ENCODE measurements around the gene PPIE.
"Not testable (repeated sequence)": the region's sequence is repeated elsewhere in the genome, so short reads cannot be mapped to it uniquely, and the experiment has no call there.

The PPIE gene

GRCh38 chr1:39776886-39777285 is 38.2 kb downstream of the PPIE start:
- no peak for TF ChIP-seq CTCF (conservative IDR thresholded peaks at IDR 0.05; ENCODE audit: low read depth, low read length)
- DNase-seq (ENCODE audit: low read depth): no peak
- H3K4me3 ChIP-seq (ENCODE audit: low read depth, low read length): no peak overlapping the region

GRCh38 chr1:39777306-39777705 is 38.6 kb downstream of the PPIE start:
- TF ChIP-seq CTCF (conservative IDR thresholded peaks at IDR 0.05; ENCODE audit: low read depth, low read length): no peak
- no peak for DNase-seq (ENCODE audit: low read depth)
- no peak overlapping the region for H3K4me3 ChIP-seq (ENCODE audit: low read depth, low read length)

- not testable (repeated sequence) for DNase-seq (ENCODE audit: low read depth); H3K4me3 ChIP-seq (ENCODE audit: low read depth, low read length)
These were observed 39.2 kb downstream of the PPIE start for GRCh38 chr1:39777896-39778295.

- not testable (repeated sequence) for DNase-seq (ENCODE audit: low read depth)
These were observed 39.9 kb downstream of the PPIE start for GRCh38 chr1:39778463-39779099.

GRCh38 chr1:39779137-39779536 is 40.5 kb downstream of the PPIE start:
- no peak overlapping the region for H3K4me3 ChIP-seq (ENCODE audit: low read depth, low read length)
- no peak for DNase-seq (ENCODE audit: low read depth)

More at GRCh38 chr1:39778463-39779099, 39.9 kb downstream of the PPIE start:
- H3K4me3 ChIP-seq (ENCODE audit: low read depth, low read length): not testable (repeated sequence)

GRCh38 chr1:39779821-39780220 is 41.1 kb downstream of the PPIE start:
- no peak for TF ChIP-seq CTCF (conservative IDR thresholded peaks at IDR 0.05; ENCODE audit: low read depth, low read length)
- no peak for DNase-seq (ENCODE audit: low read depth)
- no peak overlapping the region for H3K4me3 ChIP-seq (ENCODE audit: low read depth, low read length)

More at GRCh38 chr1:39779137-39779536, 40.5 kb downstream of the PPIE start:
- TF ChIP-seq CTCF (conservative IDR thresholded peaks at IDR 0.05; ENCODE audit: low read depth, low read length): no peak

- no peak overlapping the region for H3K4me3 ChIP-seq (ENCODE audit: low read depth, low read length)
- no peak for TF ChIP-seq CTCF (conservative IDR thresholded peaks at IDR 0.05; ENCODE audit: low read depth, low read length)
- DNase-seq (ENCODE audit: low read depth): no peak
These were observed 42.6 kb downstream of the PPIE start for GRCh38 chr1:39781349-39781715.

GRCh38 chr1:39782103-39782502 is 43.4 kb downstream of the PPIE start:
- no peak for DNase-seq (ENCODE audit: low read depth)
- no peak overlapping the region for H3K4me3 ChIP-seq (ENCODE audit: low read depth, low read length)
- no peak for TF ChIP-seq CTCF (conservative IDR thresholded peaks at IDR 0.05; ENCODE audit: low read depth, low read length)

- not testable (repeated sequence) for DNase-seq (ENCODE audit: low read depth); H3K4me3 ChIP-seq (ENCODE audit: low read depth, low read length)
These were observed 44.0 kb downstream of the PPIE start for GRCh38 chr1:39782685-39783084.

- not testable (repeated sequence) for DNase-seq (ENCODE audit: low read depth); H3K4me3 ChIP-seq (ENCODE audit: low read depth, low read length)
These were observed 47.8 kb downstream of the PPIE start for GRCh38 chr1:39786303-39787107.

GRCh38 chr1:39787108-39787375 is 48.4 kb downstream of the PPIE start:
- DNase-seq (ENCODE audit: low read depth); H3K4me3 ChIP-seq (ENCODE audit: low read depth, low read length): not testable (repeated sequence)
